Adrenal gland (tissue), 12 donors: ENCODE data around the gene CENPP. TPM values are rescaled to one million over a fixed set of nuclear protein-coding genes. Genes with fewer than 3 reads are reported as not detected.

ENCODE experiments used
- DNase-seq, 7 donors: peaks; one replicate each; pipeline ENCODE4 v3.0.0-alpha.2; 2019 to 2020
- H3K27ac ChIP-seq, 5 donors: fragments of 200-600 bp; sonication (generic) in 4 of 5; 1 replicate in 3 of 5; 2 replicates in 2 of 5; pipeline versions ENCODE4 v1.5.1 to v1.8.0; 2016 to 2020; ENCODE audit warnings: mild to moderate bottlenecking in 1 of 5
- H3K27me3 ChIP-seq: fragments of 200-600 bp; 2 replicates; pipeline ENCODE4 v1.8.0; 2021
- H3K36me3 ChIP-seq, 2 donors: fragments of 200-600 bp; replicated peaks in 1 of 2; 1 replicate in 1 of 2; 2 replicates in 1 of 2; pipeline versions ENCODE4 v1.5.1 to v1.8.0; 2018 to 2022
- H3K4me1 ChIP-seq, 2 donors: fragments of 200-600 bp; replicated peaks in 1 of 2; 1 replicate in 1 of 2; 2 replicates in 1 of 2; pipeline versions ENCODE4 v1.5.1 to v1.8.0; 2018 to 2021
- H3K4me3 ChIP-seq, 4 donors: fragments of 200-600 bp; sonication (generic) in 3 of 4; one replicate each; pipeline ENCODE4 v1.5.1; 2016 to 2018
- H3K9me3 ChIP-seq, 3 donors: fragments of 200-600 bp; sonication (generic) in 1 of 3; replicated peaks in 1 of 3; 1 replicate in 2 of 3; 2 replicates in 1 of 3; pipeline versions ENCODE4 v1.5.1 to v1.8.0; 2016 to 2021
- CTCF ChIP-seq, 6 experiments: fragments of 450-650 bp in 4 of 6; fragments of 200-600 bp in 2 of 6; sonication (generic) in 1 of 6; IDR thresholded peaks; 1 replicate in 5 of 6; 2 replicates in 1 of 6; pipeline versions ENCODE4 v1.5.1 to v1.8.0; 2016 to 2021; ENCODE audit warnings: antibody characterized with exemption in 6 of 6, mild to moderate bottlenecking in 2 of 6, moderate library complexity in 1 of 6
- POLR2A ChIP-seq, 2 donors: fragments of 450-650 bp; IDR thresholded peaks; one replicate each; pipeline ENCODE4 v1.6.1; 2017; ENCODE audit warnings: antibody characterized with exemption in 2 of 2, mild to moderate bottlenecking in 2 of 2, moderate library complexity in 1 of 2
- WGBS, 4 donors: extraction: QIAGEN DNeasy Blood & Tissue Kit in 2 of 4; methylation state at CpG; one replicate each; pipeline versions ENCODE4 v1.1.5 to v1.1.7; 2013 to 2017; 5-methylcytosine and 5-hydroxymethylcytosine counted together
- intact Hi-C, 2 donors: fragments of 100-400 bp; cut with DNase I; formaldehyde crosslinking; loops; one replicate each; pipeline versions ENCODE4 v1.14.1 to v1.15.0; 2022 to 2023
- polyA plus RNA-seq, 3 donors: library from polyadenylated mRNA; stranded (reverse); fragments of 200-250 nt in 2 of 3; fragments of 350-450 nt in 1 of 3; fragmentation: Illumina TruSeq in 1 of 3; extraction: RNeasy Lipid Tissue Mini Kit (QIAGEN cat#74804) in 1 of 3; gene quantifications; one replicate each; pipeline ENCODE4 v1.2.3, GENCODE V29; 2013 to 2014
- total RNA-seq, 9 donors: library from RNA; depleted of rRNA in 4 of 9; stranded (reverse); fragments of >200 nt in 4 of 9; fragments of 120-200 nt in 1 of 9; fragmentation: NEBNext Ultra II Directional in 1 of 9; extraction: Animal tissue kit (Norgen Biotek cat#: 25700) in 1 of 9; gene quantifications; one replicate each; pipeline versions ENCODE4 v1.1.0 to v1.2.4, GENCODE V29; 2013 to 2023
- donor health status: healthy with polysubstance abuse.
- donor health status: Bipolar disorder and iron deficiency.
- donor health status: DM: yes; HTN: yes; CAD: no.
- donor health status: DM: no; HTN: no; CAD: no.
- donor health status: DM: no; HTN: no; CAD: no.
- donor health status: DM: yes; HTN: yes; CAD: no.

CENPP gene
- total and polyA plus RNA-seq, 12 donors = 1.1 to 14.0 (median 3.1) TPM

GRCh38 chr9:92378865-92379560 is 53.3 kb downstream of the CENPP start:
- Histone ChIP-seq H3K4me3 (no peak overlapping the region), H3K9me3 (no peaks in the 10 kb centered on the region), H3K27ac (no peak overlapping the region), H3K4me1 (no peaks in the 10 kb centered on the region), H3K27me3 (no peaks in the 10 kb centered on the region), H3K36me3 (no peaks in the 10 kb centered on the region)
- TF ChIP-seq POLR2A (IDR thresholded peaks at IDR 0.05) = no peak
- no peak for DNase-seq
- WGBS, 4 donors = 80 to 86% (median 83%) methylated on average over 7 of the region's 7 CpGs
- intact Hi-C loops = no loop called here

- H3K27ac ChIP-seq = no peak overlapping the region
- no peaks in the 10 kb centered on the region for H3K9me3 ChIP-seq
- H3K4me1 ChIP-seq = peaks cover 0 to 6% of the 10 kb centered on the region in 2 donors
- no peaks in the 10 kb centered on the region for H3K36me3 ChIP-seq
- no peaks in the 10 kb centered on the region for H3K27me3 ChIP-seq
- WGBS, 4 donors = 95 to 98% (median 98%) methylated on average over 2 of the region's 2 CpGs
- intact Hi-C loops = no loop called here
- TF ChIP-seq POLR2A (IDR thresholded peaks at IDR 0.05) (no peak), CTCF (IDR thresholded peaks at IDR 0.05) (no peak)
- no peak for DNase-seq
- H3K4me3 ChIP-seq = no peak overlapping the region
These were observed 54.9 kb downstream of the CENPP start for GRCh38 chr9:92380603-92381002.

GRCh38 chr9:92381775-92382174 is 56.0 kb downstream of the CENPP start:
- TF ChIP-seq POLR2A (IDR thresholded peaks at IDR 0.05) (no peak), CTCF (IDR thresholded peaks at IDR 0.05) (no peak)
- H3K4me3 ChIP-seq = no peak overlapping the region
- intact Hi-C loops = no loop called here
- peaks cover 0 to 6% of the 10 kb centered on the region in 2 donors for H3K4me1 ChIP-seq
- DNase-seq = no peak
- H3K36me3 ChIP-seq = no peaks in the 10 kb centered on the region
- 84 to 96% (median 89%) methylated on average over 2 of the region's 2 CpGs for WGBS, 4 donors
- H3K27me3 ChIP-seq = no peaks in the 10 kb centered on the region
- H3K9me3 ChIP-seq = no peaks in the 10 kb centered on the region
- no peak overlapping the region for H3K27ac ChIP-seq

GRCh38 chr9:92384375-92384774 is 58.6 kb downstream of the CENPP start:
- DNase-seq = no peak
- intact Hi-C loops = no loop called here
- H3K36me3 ChIP-seq = no peaks in the 10 kb centered on the region
- WGBS, 4 donors = 76 to 90% (median 86%) methylated on average over 1 of the region's 1 CpG
- no peak for TF ChIP-seq POLR2A (IDR thresholded peaks at IDR 0.05)
- no peak for TF ChIP-seq CTCF (IDR thresholded peaks at IDR 0.05)
- H3K27ac ChIP-seq = no peak overlapping the region
- peaks cover 0 to 6% of the 10 kb centered on the region in 2 donors for H3K4me1 ChIP-seq
- no peak overlapping the region for H3K4me3 ChIP-seq
- no peaks in the 10 kb centered on the region for H3K27me3 ChIP-seq
- H3K9me3 ChIP-seq = no peaks in the 10 kb centered on the region

GRCh38 chr9:92385001-92385400 is 59.2 kb downstream of the CENPP start:
- Histone ChIP-seq H3K4me3 (no peak overlapping the region), H3K9me3 (no peaks in the 10 kb centered on the region), H3K36me3 (no peaks in the 10 kb centered on the region), H3K4me1 (peaks cover 0 to 6% of the 10 kb centered on the region in 2 donors), H3K27ac (no peak overlapping the region), H3K27me3 (no peaks in the 10 kb centered on the region)
- TF ChIP-seq CTCF (IDR thresholded peaks at IDR 0.05) (no peak), POLR2A (IDR thresholded peaks at IDR 0.05) (no peak)
- intact Hi-C loops = no loop called here
- DNase-seq = no peak
- WGBS, 4 donors = 74 to 81% (median 78%) methylated on average over 3 of the region's 3 CpGs
